GM21529 (cell line): ENCODE results near the gene ATRIP.
"Not testable (repeated sequence)": the region's sequence is repeated elsewhere in the genome, so short reads cannot be mapped to it uniquely, and the experiment has no call there.

Experiments used
- ATAC-seq: cut with Tn5 transposase; IDR thresholded peaks from one replicate; pipeline ENCODE4 v1.9.1; 2021; ENCODE audit not compliant: unreplicated experiment

The ATRIP gene

GRCh38 chr3:48446425-48447193, at the start of gene ATRIP:
ATRIP (plus strand) TSS chr3:48446737; CDS start chr3:48446846, 109 bp downstream.
- peak; percentile 81 for ATAC-seq

- no peak for ATAC-seq
These were observed 48.5 kb upstream of the ATRIP start for GRCh38 chr3:48397767-48398681.

- no peak for ATAC-seq
These were observed 47.7 kb upstream of the ATRIP start for GRCh38 chr3:48398701-48399386.

- no peak for ATAC-seq
These were observed 47.0 kb upstream of the ATRIP start for GRCh38 chr3:48399387-48400172.

GRCh38 chr3:48400824-48401433, 45.6 kb upstream of the ATRIP start:
- ATAC-seq = no peak

GRCh38 chr3:48401434-48401901, 45.1 kb upstream of the ATRIP start:
- ATAC-seq = not testable (repeated sequence)

- ATAC-seq = no peak
These were observed 44.2 kb upstream of the ATRIP start for GRCh38 chr3:48402281-48402732.

GRCh38 chr3:48402907-48403306, 43.6 kb upstream of the ATRIP start:
- ATAC-seq = no peak

GRCh38 chr3:48403533-48404439, 42.8 kb upstream of the ATRIP start:
- no peak for ATAC-seq

GRCh38 chr3:48404440-48405342, 41.8 kb upstream of the ATRIP start:
- no peak for ATAC-seq

GRCh38 chr3:48405343-48405881, 41.1 kb upstream of the ATRIP start:
- ATAC-seq = no peak

- ATAC-seq = no peak
These were observed 40.6 kb upstream of the ATRIP start for GRCh38 chr3:48405971-48406370.

- no peak for ATAC-seq
These were observed 39.8 kb upstream of the ATRIP start for GRCh38 chr3:48406443-48407431.

GRCh38 chr3:48407542-48408099, 38.9 kb upstream of the ATRIP start:
- ATAC-seq = no peak

GRCh38 chr3:48408823-48409281, 37.7 kb upstream of the ATRIP start:
- ATAC-seq = no peak
